Skeletal muscle tissue (tissue), 4 donors: Measurements from ENCODE around the gene ARHGAP4. TPM values are rescaled to one million over a fixed set of nuclear protein-coding genes. Genes with fewer than 3 reads are reported as not detected.
A peak's percentile ranks its signal among the peaks of the same experiment; 100 is the strongest.

Experiments
- H3K27ac ChIP-seq: one replicate; pipeline ENCODE4 v1.7.0; 2013; ENCODE audit warnings: mild to moderate bottlenecking, low read depth, low read length, inconsistent platforms
- H3K27me3 ChIP-seq, 3 donors: one replicate each; pipeline ENCODE4 v1.7.0; 2013; ENCODE audit warnings: low read length in 3 of 3; ENCODE audit not compliant: control insufficient read depth in 3 of 3, insufficient read depth in 3 of 3
- H3K36me3 ChIP-seq, 3 donors: one replicate each; pipeline ENCODE4 v1.7.0; 2013; ENCODE audit warnings: low read length in 3 of 3; ENCODE audit not compliant: control insufficient read depth in 3 of 3, insufficient read depth in 3 of 3
- H3K4me1 ChIP-seq, 3 donors: one replicate each; pipeline ENCODE4 v1.7.0; 2013; ENCODE audit warnings: low read length in 3 of 3, mild to moderate bottlenecking in 3 of 3; ENCODE audit not compliant: control insufficient read depth in 3 of 3, insufficient read depth in 3 of 3
- H3K4me3 ChIP-seq, 3 donors: one replicate each; pipeline ENCODE4 v1.7.0; 2013; ENCODE audit warnings: low read length in 3 of 3
- H3K9ac ChIP-seq, 3 donors: one replicate each; pipeline ENCODE4 v1.7.0; 2013; ENCODE audit warnings: low read length in 3 of 3, mild to moderate bottlenecking in 3 of 3, moderate library complexity in 2 of 3, low read depth in 1 of 3
- H3K9me3 ChIP-seq, 3 donors: one replicate each; pipeline ENCODE4 v1.7.0; 2013; ENCODE audit warnings: low read length in 3 of 3; ENCODE audit not compliant: control insufficient read depth in 3 of 3
- total RNA-seq: library from RNA; depleted of rRNA; stranded (reverse); fragments of >200 nt; gene quantifications from one replicate; pipeline ENCODE4 v1.2.3, GENCODE V29; 2014
- donor health status: Osteomylitis.

Gene ARHGAP4
- total RNA-seq, 1 donor from 2014 or later, result 25.1 TPM

GRCh38 chrX:153928846-153929245 lies 2.8 kb upstream of the ARHGAP4 start:
- H3K9ac ChIP-seq, result peak overlapping the region in 1 of 3 donors; percentile 87
- no peak overlapping the region for H3K27ac ChIP-seq
- peaks cover 17 to 53% (median 29%) of the 10 kb centered on the region in 3 donors for H3K4me1 ChIP-seq
- H3K36me3 ChIP-seq, result peaks cover 12 to 25% (median 24%) of the 10 kb centered on the region in 3 donors
- H3K4me3 ChIP-seq, result peak overlapping the region in 1 of 3 donors; percentile 55
- no peaks in the 10 kb centered on the region for H3K9me3 ChIP-seq
- H3K27me3 ChIP-seq, result peaks cover 0 to 5% (median 0%) of the 10 kb centered on the region in 3 donors

- peak overlapping the region; percentile 68 to 77 (median 77) for H3K4me3 ChIP-seq
- H3K36me3 ChIP-seq, result peaks cover 12 to 24% (median 24%) of the 10 kb centered on the region in 3 donors
- H3K9me3 ChIP-seq, result no peaks in the 10 kb centered on the region
- H3K9ac ChIP-seq, result peak overlapping the region; percentile 85 to 90 (median 87)
- peak overlapping the region; percentile 88 for H3K27ac ChIP-seq
- H3K27me3 ChIP-seq, result peaks cover 0 to 5% (median 0%) of the 10 kb centered on the region in 3 donors
- H3K4me1 ChIP-seq, result peaks cover 17 to 55% (median 30%) of the 10 kb centered on the region in 3 donors
Measured at GRCh38 chrX:153927922-153928760, 2.1 kb upstream of the ARHGAP4 start.

- Histone ChIP-seq H3K9ac (peak overlapping the region; percentile 85 to 90 (median 87)), H3K27me3 (peaks cover 0 to 5% (median 0%) of the 10 kb centered on the region in 3 donors), H3K4me1 (peaks cover 20 to 61% (median 35%) of the 10 kb centered on the region in 3 donors), H3K36me3 (peaks cover 12 to 24% (median 22%) of the 10 kb centered on the region in 3 donors), H3K9me3 (no peaks in the 10 kb centered on the region), H3K27ac (peak overlapping the region; percentile 88), H3K4me3 (peak overlapping the region; percentile 68 to 77 (median 77))
Measured at GRCh38 chrX:153927672-153927921, 1.5 kb upstream of the ARHGAP4 start.

GRCh38 chrX:153926858-153927671 lies 1.0 kb upstream of the ARHGAP4 start:
- H3K27me3 ChIP-seq, result peaks cover 0 to 5% (median 0%) of the 10 kb centered on the region in 3 donors
- H3K36me3 ChIP-seq, result peaks cover 12 to 24% (median 19%) of the 10 kb centered on the region in 3 donors
- H3K27ac ChIP-seq, result peak overlapping the region; percentile 88
- H3K9me3 ChIP-seq, result no peaks in the 10 kb centered on the region
- H3K4me1 ChIP-seq, result peaks cover 21 to 63% (median 37%) of the 10 kb centered on the region in 3 donors
- H3K9ac ChIP-seq, result peak overlapping the region; percentile 85 to 90 (median 87)
- peak overlapping the region; percentile 68 to 77 (median 77) for H3K4me3 ChIP-seq

GRCh38 chrX:153926552-153926857 lies 441 bp upstream of the ARHGAP4 start:
- Histone ChIP-seq H3K27ac (peak overlapping the region; percentile 88), H3K36me3 (peaks cover 9 to 21% (median 13%) of the 10 kb centered on the region in 3 donors), H3K4me3 (peak overlapping the region in 2 of 3 donors; percentile 38 to 68), H3K4me1 (peaks cover 25 to 69% (median 41%) of the 10 kb centered on the region in 3 donors), H3K9me3 (no peaks in the 10 kb centered on the region), H3K27me3 (peaks cover 0 to 5% (median 0%) of the 10 kb centered on the region in 3 donors), H3K9ac (peak overlapping the region in 2 of 3 donors; percentile 87 to 90)

GRCh38 chrX:153925387-153925738 lies 701 bp downstream of the ARHGAP4 start:
- peaks cover 0 to 8% (median 0%) of the 10 kb centered on the region in 3 donors for H3K27me3 ChIP-seq
- H3K4me1 ChIP-seq, result peaks cover 25 to 69% (median 44%) of the 10 kb centered on the region in 3 donors
- H3K4me3 ChIP-seq, result peak overlapping the region; percentile 27 to 35 (median 30)
- H3K27ac ChIP-seq, result peak overlapping the region; percentile 12
- H3K9me3 ChIP-seq, result no peaks in the 10 kb centered on the region
- H3K36me3 ChIP-seq, result peaks cover 3 to 10% (median 3%) of the 10 kb centered on the region in 3 donors
- no peak overlapping the region for H3K9ac ChIP-seq

GRCh38 chrX:153924149-153924861 lies 1.8 kb downstream of the ARHGAP4 start:
- peaks cover 0 to 8% (median 0%) of the 10 kb centered on the region in 3 donors for H3K27me3 ChIP-seq
- H3K36me3 ChIP-seq, result no peaks in the 10 kb centered on the region
- no peak overlapping the region for H3K4me3 ChIP-seq
- H3K9ac ChIP-seq, result peak overlapping the region in 1 of 3 donors; percentile 25
- peaks cover 25 to 62% (median 43%) of the 10 kb centered on the region in 3 donors for H3K4me1 ChIP-seq
- no peaks in the 10 kb centered on the region for H3K9me3 ChIP-seq
- H3K27ac ChIP-seq, result no peak overlapping the region

- Histone ChIP-seq H3K36me3 (no peaks in the 10 kb centered on the region), H3K4me3 (peak overlapping the region in 1 of 3 donors; percentile 19), H3K9ac (no peak overlapping the region), H3K9me3 (no peaks in the 10 kb centered on the region), H3K4me1 (peaks cover 22 to 56% (median 38%) of the 10 kb centered on the region in 3 donors), H3K27ac (no peak overlapping the region), H3K27me3 (peaks cover 0 to 15% (median 0%) of the 10 kb centered on the region in 3 donors)
Measured at GRCh38 chrX:153922932-153923857, 2.9 kb downstream of the ARHGAP4 start.
